ENCODE data around the gene ARHGAP44.
A peak's percentile ranks its signal among the peaks of the same experiment; 100 is the strongest.

ARHGAP44 gene

GRCh38 chr17:13025687-13026086, 236.4 kb downstream of the ARHGAP44 start:
- no peak overlapping the region for H3K4me3 ChIP-seq (ENCODE audit: low read depth, low read length)
- no peak for DNase-seq (ENCODE audit: low read depth)
- TF ChIP-seq, protein P1, sequence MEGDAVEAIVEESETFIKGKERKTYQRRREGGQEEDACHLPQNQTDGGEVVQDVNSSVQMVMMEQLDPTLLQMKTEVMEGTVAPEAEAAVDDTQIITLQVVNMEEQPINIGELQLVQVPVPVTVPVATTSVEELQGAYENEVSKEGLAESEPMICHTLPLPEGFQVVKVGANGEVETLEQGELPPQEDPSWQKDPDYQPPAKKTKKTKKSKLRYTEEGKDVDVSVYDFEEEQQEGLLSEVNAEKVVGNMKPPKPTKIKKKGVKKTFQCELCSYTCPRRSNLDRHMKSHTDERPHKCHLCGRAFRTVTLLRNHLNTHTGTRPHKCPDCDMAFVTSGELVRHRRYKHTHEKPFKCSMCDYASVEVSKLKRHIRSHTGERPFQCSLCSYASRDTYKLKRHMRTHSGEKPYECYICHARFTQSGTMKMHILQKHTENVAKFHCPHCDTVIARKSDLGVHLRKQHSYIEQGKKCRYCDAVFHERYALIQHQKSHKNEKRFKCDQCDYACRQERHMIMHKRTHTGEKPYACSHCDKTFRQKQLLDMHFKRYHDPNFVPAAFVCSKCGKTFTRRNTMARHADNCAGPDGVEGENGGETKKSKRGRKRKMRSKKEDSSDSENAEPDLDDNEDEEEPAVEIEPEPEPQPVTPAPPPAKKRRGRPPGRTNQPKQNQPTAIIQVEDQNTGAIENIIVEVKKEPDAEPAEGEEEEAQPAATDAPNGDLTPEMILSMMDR (IDR thresholded peaks at IDR 0.05; ENCODE audit: low read depth, low read length, missing control alignments): no peak

- no peak for DNase-seq (ENCODE audit: low read depth)
- no peak overlapping the region for H3K4me3 ChIP-seq (ENCODE audit: low read depth, low read length)
- TF ChIP-seq, protein P1 (IDR thresholded peaks at IDR 0.05; ENCODE audit: low read depth, low read length, missing control alignments): no peak
Observed at GRCh38 chr17:13027246-13027645, 237.9 kb downstream of the ARHGAP44 start.

- no peak for DNase-seq (ENCODE audit: low read depth)
- H3K4me3 ChIP-seq (ENCODE audit: low read depth, low read length): no peak overlapping the region
- TF ChIP-seq, protein P1 (IDR thresholded peaks at IDR 0.05; ENCODE audit: low read depth, low read length, missing control alignments): no peak
Observed at GRCh38 chr17:13029340-13029739, 240.0 kb downstream of the ARHGAP44 start.

GRCh38 chr17:13030056-13030455, 240.8 kb downstream of the ARHGAP44 start:
- H3K4me3 ChIP-seq (ENCODE audit: low read depth, low read length): no peak overlapping the region
- no peak for DNase-seq (ENCODE audit: low read depth)
- TF ChIP-seq, protein P1 (IDR thresholded peaks at IDR 0.05; ENCODE audit: low read depth, low read length, missing control alignments): no peak

DNA sequence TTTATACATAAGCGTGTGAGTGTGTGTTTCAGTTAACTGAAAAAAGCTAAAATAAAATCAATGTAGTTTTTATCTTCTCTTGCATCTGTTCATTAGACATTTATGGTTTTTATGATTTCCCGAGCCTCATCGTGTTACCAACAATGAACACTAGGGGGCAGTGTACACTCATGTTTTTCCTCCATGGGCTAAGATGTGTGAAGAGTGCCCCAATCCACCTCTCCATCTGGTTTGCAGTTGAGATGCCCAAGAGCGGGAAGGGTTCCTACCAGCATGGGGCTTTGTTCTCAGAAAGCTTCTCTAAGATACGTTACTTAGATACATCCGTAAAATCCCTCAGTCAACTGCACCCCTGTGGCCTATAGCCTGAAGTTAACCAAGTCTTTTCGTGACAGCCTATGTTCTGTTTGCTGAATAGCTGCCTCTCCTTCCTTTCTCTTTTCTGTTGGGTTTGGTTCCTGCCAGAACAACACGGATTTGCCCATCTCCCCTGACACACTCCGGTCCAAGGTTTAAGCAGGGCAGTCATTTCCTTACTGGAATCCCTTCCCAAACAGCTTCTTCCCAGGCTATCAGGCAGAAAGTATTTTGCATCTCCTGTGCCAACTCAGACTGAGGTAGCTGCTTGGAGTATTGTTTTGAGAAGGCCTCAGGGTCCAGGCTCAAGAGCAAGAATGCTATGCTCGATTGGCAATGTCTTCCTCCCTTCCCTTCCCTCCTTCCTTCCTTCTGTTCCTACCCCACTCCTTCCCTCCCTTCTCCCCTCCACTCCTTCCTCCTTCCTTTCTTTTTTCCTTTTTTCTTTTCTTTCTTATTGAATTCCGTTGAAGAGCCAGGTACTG, 241.4 kb downstream of the ARHGAP44 start:
- H3K4me3 ChIP-seq (ENCODE audit: low read depth, low read length): no peak overlapping the region
- TF ChIP-seq, protein P1 (IDR thresholded peaks at IDR 0.05; ENCODE audit: low read depth, low read length, missing control alignments): peak; percentile 75
- peak; percentile 7 for DNase-seq (ENCODE audit: low read depth)

- H3K4me3 ChIP-seq (ENCODE audit: low read depth, low read length): no peak overlapping the region
- TF ChIP-seq, protein P1 (IDR thresholded peaks at IDR 0.05; ENCODE audit: low read depth, low read length, missing control alignments): peak; percentile 91
- peak; percentile 19 for DNase-seq (ENCODE audit: low read depth)
Observed at GRCh38 chr17:13031718-13032350, 242.5 kb downstream of the ARHGAP44 start.

Data from GM12864 (cell line).